Prostate gland (tissue), 2 donors: ENCODE data around the gene TNIP1. TPM values are rescaled to one million over a fixed set of nuclear protein-coding genes. Genes with fewer than 3 reads are reported as not detected.

Source experiments
- DNase-seq: peaks from one replicate; pipeline ENCODE4 v3.0.0-alpha.2; 2019; ENCODE audit warnings: low spot score
- H3K27ac ChIP-seq, 2 donors: fragments of 200-600 bp; sonication (generic); 2 replicates each; pipeline ENCODE4 v1.5.1; 2017 to 2019
- H3K27me3 ChIP-seq: fragments of 200-600 bp; sonication (generic); replicated peaks from 2 replicates; pipeline ENCODE4 v1.5.1; 2019; ENCODE audit not compliant: insufficient read depth
- H3K36me3 ChIP-seq, 2 donors: fragments of 200-600 bp; sonication (generic); 1 replicate in 1 of 2; 2 replicates in 1 of 2; pipeline versions ENCODE4 v1.5.1 to v1.8.1; 2017 to 2019
- H3K4me1 ChIP-seq: fragments of 200-600 bp; sonication (generic); replicated peaks from 2 replicates; pipeline ENCODE4 v1.5.1; 2019
- H3K4me3 ChIP-seq, 2 donors: fragments of 200-600 bp; sonication (generic); 2 replicates each; pipeline ENCODE4 v1.5.1; 2017 to 2019
- H3K9me3 ChIP-seq: fragments of 200-600 bp; sonication (generic); 2 replicates; pipeline ENCODE4 v1.5.1; 2017
- CTCF ChIP-seq, 4 experiments: fragments of 200-600 bp in 2 of 4; fragments of 450-650 bp in 2 of 4; sonication (generic) in 2 of 4; IDR thresholded peaks; 1 replicate in 3 of 4; 2 replicates in 1 of 4; pipeline ENCODE4 v1.5.1; 2016 to 2019; ENCODE audit warnings: antibody characterized with exemption in 4 of 4, mild to moderate bottlenecking in 2 of 4, moderate library complexity in 2 of 4
- POLR2A ChIP-seq: fragments of 450-650 bp; IDR thresholded peaks from one replicate; pipeline ENCODE4 v1.6.1; 2016; ENCODE audit warnings: antibody characterized with exemption, mild to moderate bottlenecking
- POLR2AphosphoS5 ChIP-seq: sonication (generic); formaldehyde crosslinking; IDR thresholded peaks from one replicate; pipeline ENCODE4 v1.6.1; 2017; ENCODE audit warnings: antibody characterized with exemption
- WGBS: methylation state at CpG from one replicate; pipeline ENCODE4 v1.1.5; 2018; 5-methylcytosine and 5-hydroxymethylcytosine counted together
- intact Hi-C: fragments of 100-400 bp; cut with DNase I; formaldehyde crosslinking; loops from one replicate; pipeline ENCODE4 v1.14.2; 2022
- total RNA-seq, 2 donors: library from RNA; depleted of rRNA; stranded (reverse); fragments of >200 nt; gene quantifications; one replicate each; pipeline ENCODE4 v1.1.0, GENCODE V29; 2016

Gene TNIP1
- total RNA-seq, 2 donors from 2014 or later, result 61.9 to 81.6 TPM

- TF ChIP-seq CTCF (IDR thresholded peaks at IDR 0.05), result no peak
- H3K36me3 ChIP-seq, result no peaks in the 10 kb centered on the region
- no peaks in the 10 kb centered on the region for H3K4me1 ChIP-seq
- no peaks in the 10 kb centered on the region for H3K27me3 ChIP-seq
- no peak for DNase-seq
- H3K27ac ChIP-seq, result peak overlapping the region; percentile 28 to 36
- WGBS, result 49% methylated on average over 12 of the region's 12 CpGs
- no peaks in the 10 kb centered on the region for H3K9me3 ChIP-seq
- no peak overlapping the region for H3K4me3 ChIP-seq
- intact Hi-C loops, result loop anchor here (10.0 kb wide), 1 partner anchor 166 kb away; no protein-coding TSS in a partner anchor
Measured at GRCh38 chr5:151068433-151069197, 12.2 kb downstream of the TNIP1 start.

GRCh38 chr5:151067632-151068432 is 13.0 kb downstream of the TNIP1 start:
- TF ChIP-seq POLR2A (no peak), CTCF (IDR thresholded peaks at IDR 0.05) (no peak)
- WGBS, result 91% methylated on average over 14 of the region's 14 CpGs
- Histone ChIP-seq H3K4me1 (no peaks in the 10 kb centered on the region), H3K9me3 (no peaks in the 10 kb centered on the region), H3K36me3 (no peaks in the 10 kb centered on the region), H3K27ac (no peak overlapping the region), H3K27me3 (no peaks in the 10 kb centered on the region), H3K4me3 (no peak overlapping the region)
- intact Hi-C loops, result loop anchor here (10.0 kb wide), 1 partner anchor 167 kb away; no protein-coding TSS in a partner anchor
- DNase-seq, result no peak

- Histone ChIP-seq H3K27ac (no peak overlapping the region), H3K27me3 (no peaks in the 10 kb centered on the region), H3K9me3 (no peaks in the 10 kb centered on the region), H3K4me3 (no peak overlapping the region), H3K4me1 (no peaks in the 10 kb centered on the region), H3K36me3 (no peaks in the 10 kb centered on the region)
- DNase-seq, result no peak
- 79% methylated on average over 6 of the region's 6 CpGs for WGBS
- intact Hi-C loops, result loop anchor here (10.0 kb wide), 1 partner anchor 168 kb away; no protein-coding TSS in a partner anchor
- TF ChIP-seq POLR2A, result no peak
- TF ChIP-seq POLR2AphosphoS5, result no peak
- no peak for TF ChIP-seq CTCF (IDR thresholded peaks at IDR 0.05)
Measured at GRCh38 chr5:151066920-151067319, 13.9 kb downstream of the TNIP1 start.

GRCh38 chr5:151065609-151066008 is 15.2 kb downstream of the TNIP1 start:
- Histone ChIP-seq H3K4me1 (no peaks in the 10 kb centered on the region), H3K36me3 (peaks cover 2 to 4% of the 10 kb centered on the region in 2 donors), H3K27ac (no peak overlapping the region), H3K4me3 (no peak overlapping the region), H3K9me3 (no peaks in the 10 kb centered on the region), H3K27me3 (no peaks in the 10 kb centered on the region)
- intact Hi-C loops, result loop anchor here (10.0 kb wide), 1 partner anchor 169 kb away; no protein-coding TSS in a partner anchor
- DNase-seq, result no peak
- TF ChIP-seq CTCF (IDR thresholded peaks at IDR 0.05) (no peak), POLR2AphosphoS5 (no peak), POLR2A (no peak)
- WGBS, result 94% methylated on average over 1 of the region's 1 CpG
